Vagina (tissue), 2 donors: ENCODE measurements around the gene OTUD4. TPM values are rescaled to one million over a fixed set of nuclear protein-coding genes. Genes with fewer than 3 reads are reported as not detected.

Experiments
- DNase-seq, 2 donors: peaks; one replicate each; pipeline ENCODE4 v3.0.0-alpha.2; 2017; ENCODE audit errors: extremely low spot score in 2 of 2
- H3K27ac ChIP-seq: fragments of 200-600 bp; sonication (generic); one replicate; pipeline ENCODE4 v1.5.1; 2019
- H3K27me3 ChIP-seq: fragments of 200-600 bp; sonication (generic); one replicate; pipeline ENCODE4 v1.5.1; 2019
- H3K36me3 ChIP-seq, 2 donors: fragments of 200-600 bp; sonication (generic); one replicate each; pipeline ENCODE4 v1.5.1; 2017 to 2019
- H3K4me1 ChIP-seq: fragments of 200-600 bp; sonication (generic); one replicate; pipeline ENCODE4 v1.5.1; 2019
- H3K4me3 ChIP-seq, 2 donors: fragments of 200-600 bp; sonication (generic); 1 replicate in 1 of 2; 2 replicates in 1 of 2; pipeline ENCODE4 v1.5.1; 2016 to 2019
- H3K9me3 ChIP-seq: fragments of 200-600 bp; sonication (generic); one replicate; pipeline ENCODE4 v1.5.1; 2019
- POLR2A ChIP-seq, 2 donors: fragments of 450-650 bp; IDR thresholded peaks; one replicate each; pipeline ENCODE4 v1.6.1; 2017; ENCODE audit warnings: antibody characterized with exemption in 2 of 2, mild to moderate bottlenecking in 2 of 2, moderate library complexity in 2 of 2
- POLR2AphosphoS5 ChIP-seq, 2 donors: sonication (generic); formaldehyde crosslinking; IDR thresholded peaks; one replicate each; pipeline ENCODE4 v1.9.0; 2017; ENCODE audit warnings: antibody characterized with exemption in 2 of 2, mild to moderate bottlenecking in 2 of 2, low read depth in 1 of 2; ENCODE audit not compliant: insufficient read depth in 1 of 2
- intact Hi-C: fragments of 100-400 bp; cut with DNase I; formaldehyde crosslinking; loops from one replicate; pipeline ENCODE4 v1.15.1; 2023
- total RNA-seq: library from RNA; depleted of rRNA; stranded (reverse); fragments of >200 nt; gene quantifications from one replicate; pipeline ENCODE4 v1.2.3, GENCODE V29; 2016
- TF ChIP-seq, protein P1 (sequence below), 3 experiments: fragments of 450-650 bp in 2 of 3; fragments of 200-600 bp in 1 of 3; sonication (generic) in 1 of 3; IDR thresholded peaks; one replicate each; pipeline ENCODE4 v1.5.1; 2017 to 2019; ENCODE audit warnings: antibody characterized with exemption in 3 of 3, mild to moderate bottlenecking in 2 of 3, moderate library complexity in 2 of 3

Gene OTUD4
- total RNA-seq, 1 donor from 2014 or later, result 34.4 TPM

- intact Hi-C loops, result no loop called here
- no peak overlapping the region for H3K4me3 ChIP-seq
Measured at GRCh38 chr4:145170223-145170622, 10.2 kb downstream of the OTUD4 start.

GRCh38 chr4:145168581-145169187 lies 11.7 kb downstream of the OTUD4 start:
- intact Hi-C loops, result no loop called here
- no peak overlapping the region for H3K27ac ChIP-seq
- H3K4me1 ChIP-seq, result peaks cover 5% of the 10 kb centered on the region
- no peaks in the 10 kb centered on the region for H3K9me3 ChIP-seq
- no peak overlapping the region for H3K4me3 ChIP-seq
- H3K36me3 ChIP-seq, result peaks cover 0 to 27% of the 10 kb centered on the region in 2 donors
- DNase-seq, result no peak
- TF ChIP-seq POLR2A (IDR thresholded peaks at IDR 0.05) (no peak), POLR2AphosphoS5 (IDR thresholded peaks at IDR 0.05; ENCODE audit: insufficient read depth in 1 of 2, low read depth in 1 of 2) (no peak)
- TF ChIP-seq, protein P1, sequence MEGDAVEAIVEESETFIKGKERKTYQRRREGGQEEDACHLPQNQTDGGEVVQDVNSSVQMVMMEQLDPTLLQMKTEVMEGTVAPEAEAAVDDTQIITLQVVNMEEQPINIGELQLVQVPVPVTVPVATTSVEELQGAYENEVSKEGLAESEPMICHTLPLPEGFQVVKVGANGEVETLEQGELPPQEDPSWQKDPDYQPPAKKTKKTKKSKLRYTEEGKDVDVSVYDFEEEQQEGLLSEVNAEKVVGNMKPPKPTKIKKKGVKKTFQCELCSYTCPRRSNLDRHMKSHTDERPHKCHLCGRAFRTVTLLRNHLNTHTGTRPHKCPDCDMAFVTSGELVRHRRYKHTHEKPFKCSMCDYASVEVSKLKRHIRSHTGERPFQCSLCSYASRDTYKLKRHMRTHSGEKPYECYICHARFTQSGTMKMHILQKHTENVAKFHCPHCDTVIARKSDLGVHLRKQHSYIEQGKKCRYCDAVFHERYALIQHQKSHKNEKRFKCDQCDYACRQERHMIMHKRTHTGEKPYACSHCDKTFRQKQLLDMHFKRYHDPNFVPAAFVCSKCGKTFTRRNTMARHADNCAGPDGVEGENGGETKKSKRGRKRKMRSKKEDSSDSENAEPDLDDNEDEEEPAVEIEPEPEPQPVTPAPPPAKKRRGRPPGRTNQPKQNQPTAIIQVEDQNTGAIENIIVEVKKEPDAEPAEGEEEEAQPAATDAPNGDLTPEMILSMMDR (IDR thresholded peaks at IDR 0.05), result no peak
- H3K27me3 ChIP-seq, result no peaks in the 10 kb centered on the region

More at GRCh38 chr4:145170223-145170622, 10.2 kb downstream of the OTUD4 start:
- DNase-seq, result no peak
- Histone ChIP-seq H3K27ac (no peak overlapping the region), H3K9me3 (no peaks in the 10 kb centered on the region), H3K27me3 (no peaks in the 10 kb centered on the region), H3K36me3 (peaks cover 0 to 27% of the 10 kb centered on the region in 2 donors), H3K4me1 (peaks cover 5% of the 10 kb centered on the region)
- TF ChIP-seq, protein P1 (IDR thresholded peaks at IDR 0.05), result no peak
- TF ChIP-seq POLR2A (IDR thresholded peaks at IDR 0.05) (no peak), POLR2AphosphoS5 (IDR thresholded peaks at IDR 0.05; ENCODE audit: insufficient read depth in 1 of 2, low read depth in 1 of 2) (no peak)

GRCh38 chr4:145167887-145168286 lies 12.5 kb downstream of the OTUD4 start:
- H3K9me3 ChIP-seq, result no peaks in the 10 kb centered on the region
- intact Hi-C loops, result no loop called here

DNA sequence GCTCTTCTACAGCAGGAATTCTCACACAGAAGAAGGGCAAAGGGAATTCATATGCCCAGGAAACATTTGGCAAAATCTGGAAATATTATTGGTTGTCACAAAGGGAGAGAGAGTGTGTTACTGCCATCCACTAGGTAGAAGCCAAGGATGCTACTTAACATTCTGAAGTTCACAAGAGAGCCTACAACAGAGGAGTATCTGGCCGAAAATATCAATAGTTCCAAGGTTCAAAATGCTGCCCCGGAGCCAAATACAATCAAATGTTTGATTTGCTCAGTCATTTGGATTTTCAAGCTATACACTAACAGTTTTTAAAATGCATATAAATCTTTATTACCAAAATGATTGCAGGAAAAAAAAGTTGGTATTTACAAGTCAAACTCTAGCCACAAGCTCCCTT lies 18.8 kb downstream of the OTUD4 start:
- TF ChIP-seq POLR2A (IDR thresholded peaks at IDR 0.05) (no peak), POLR2AphosphoS5 (IDR thresholded peaks at IDR 0.05; ENCODE audit: insufficient read depth in 1 of 2, low read depth in 1 of 2) (no peak)
- TF ChIP-seq, protein P1 (IDR thresholded peaks at IDR 0.05), result no peak

More at GRCh38 chr4:145167887-145168286, 12.5 kb downstream of the OTUD4 start:
- no peak overlapping the region for H3K4me3 ChIP-seq
- no peaks in the 10 kb centered on the region for H3K27me3 ChIP-seq
- H3K27ac ChIP-seq, result no peak overlapping the region
- H3K36me3 ChIP-seq, result peaks cover 0 to 27% of the 10 kb centered on the region in 2 donors
- peaks cover 5% of the 10 kb centered on the region for H3K4me1 ChIP-seq
- TF ChIP-seq POLR2A (IDR thresholded peaks at IDR 0.05) (no peak), POLR2AphosphoS5 (IDR thresholded peaks at IDR 0.05; ENCODE audit: insufficient read depth in 1 of 2, low read depth in 1 of 2) (no peak)
- TF ChIP-seq, protein P1 (IDR thresholded peaks at IDR 0.05), result no peak
- no peak for DNase-seq

GRCh38 chr4:145156986-145157385 lies 23.4 kb downstream of the OTUD4 start:
- H3K4me1 ChIP-seq, result no peaks in the 10 kb centered on the region
- H3K36me3 ChIP-seq, result peaks cover 0 to 50% of the 10 kb centered on the region in 2 donors
- no peaks in the 10 kb centered on the region for H3K27me3 ChIP-seq
- TF ChIP-seq, protein P1 (IDR thresholded peaks at IDR 0.05), result no peak
- TF ChIP-seq POLR2AphosphoS5 (IDR thresholded peaks at IDR 0.05; ENCODE audit: insufficient read depth in 1 of 2, low read depth in 1 of 2) (no peak), POLR2A (IDR thresholded peaks at IDR 0.05) (no peak)
- no peak overlapping the region for H3K4me3 ChIP-seq
- H3K9me3 ChIP-seq, result no peaks in the 10 kb centered on the region
- intact Hi-C loops, result no loop called here
- H3K27ac ChIP-seq, result no peak overlapping the region
- no peak for DNase-seq

More for the DNA sequence above, 18.8 kb downstream of the OTUD4 start:
- Histone ChIP-seq H3K4me3 (no peak overlapping the region), H3K27me3 (no peaks in the 10 kb centered on the region), H3K9me3 (no peaks in the 10 kb centered on the region), H3K27ac (no peak overlapping the region), H3K4me1 (no peaks in the 10 kb centered on the region), H3K36me3 (peaks cover 0 to 48% of the 10 kb centered on the region in 2 donors)
- DNase-seq, result no peak
- intact Hi-C loops, result no loop called here
